ENCODE results near the gene RPS27.

DNA sequence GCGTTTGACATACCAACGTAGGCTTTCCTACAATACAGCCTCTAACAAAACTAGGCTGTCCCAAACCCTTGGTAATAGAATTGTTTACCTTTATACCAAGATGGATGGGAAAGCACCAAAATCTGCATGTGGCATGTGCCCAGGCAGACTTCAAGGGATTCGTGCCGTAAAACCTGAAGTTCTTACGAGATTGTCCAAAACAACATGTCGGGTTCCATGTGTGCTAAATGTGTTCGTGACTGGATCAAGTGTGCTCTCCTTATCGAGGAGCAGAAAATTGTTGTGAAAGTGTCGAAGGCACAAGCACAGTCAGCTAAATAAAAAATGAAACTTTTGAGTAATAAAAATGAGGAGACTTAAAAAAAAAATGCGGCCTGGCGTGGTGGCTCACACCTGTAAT, 5.1 kb downstream of the RPS27 start:
- TF ChIP-seq, protein P1, sequence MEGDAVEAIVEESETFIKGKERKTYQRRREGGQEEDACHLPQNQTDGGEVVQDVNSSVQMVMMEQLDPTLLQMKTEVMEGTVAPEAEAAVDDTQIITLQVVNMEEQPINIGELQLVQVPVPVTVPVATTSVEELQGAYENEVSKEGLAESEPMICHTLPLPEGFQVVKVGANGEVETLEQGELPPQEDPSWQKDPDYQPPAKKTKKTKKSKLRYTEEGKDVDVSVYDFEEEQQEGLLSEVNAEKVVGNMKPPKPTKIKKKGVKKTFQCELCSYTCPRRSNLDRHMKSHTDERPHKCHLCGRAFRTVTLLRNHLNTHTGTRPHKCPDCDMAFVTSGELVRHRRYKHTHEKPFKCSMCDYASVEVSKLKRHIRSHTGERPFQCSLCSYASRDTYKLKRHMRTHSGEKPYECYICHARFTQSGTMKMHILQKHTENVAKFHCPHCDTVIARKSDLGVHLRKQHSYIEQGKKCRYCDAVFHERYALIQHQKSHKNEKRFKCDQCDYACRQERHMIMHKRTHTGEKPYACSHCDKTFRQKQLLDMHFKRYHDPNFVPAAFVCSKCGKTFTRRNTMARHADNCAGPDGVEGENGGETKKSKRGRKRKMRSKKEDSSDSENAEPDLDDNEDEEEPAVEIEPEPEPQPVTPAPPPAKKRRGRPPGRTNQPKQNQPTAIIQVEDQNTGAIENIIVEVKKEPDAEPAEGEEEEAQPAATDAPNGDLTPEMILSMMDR (IDR thresholded peaks at IDR 0.05), result no peak
- no peak for TF ChIP-seq POLR2A (IDR thresholded peaks at IDR 0.05)
